Activated CD4-positive, alpha-beta T cell treated with anti-CD3 and anti-CD28 coated beads, Interleukin-2, amount 10 ng/mL, durations not matched to agents 24 days and 14 days (primary cell): ENCODE data around the gene RPP21. TPM values are rescaled to one million over a fixed set of nuclear protein-coding genes. Genes with fewer than 3 reads are reported as not detected.
"Not testable (repeated sequence)": the region's sequence is repeated elsewhere in the genome, so short reads cannot be mapped to it uniquely, and the experiment has no call there.

Experiments used
- DNase-seq: peaks from one replicate; pipeline ENCODE4 v3.0.0; 2022
- H3K27ac Mint-ChIP-seq: one replicate; pipeline ENCODE4 v1.8.0; 2022; ENCODE audit warnings: mild to moderate bottlenecking, mixed read lengths
- H3K27me3 Mint-ChIP-seq: one replicate; pipeline ENCODE4 v1.8.0; 2022; ENCODE audit warnings: mixed read lengths
- H3K36me3 Mint-ChIP-seq: one replicate; pipeline ENCODE4 v1.8.0; 2022; ENCODE audit warnings: low read depth, mild to moderate bottlenecking, mixed read lengths
- H3K4me1 Mint-ChIP-seq: one replicate; pipeline ENCODE4 v1.8.0; 2021; ENCODE audit warnings: mixed read lengths
- H3K4me3 Mint-ChIP-seq: one replicate; pipeline ENCODE4 v1.8.0; 2022; ENCODE audit warnings: mild to moderate bottlenecking, moderate library complexity, mixed read lengths
- H3K9me3 Mint-ChIP-seq: one replicate; pipeline ENCODE4 v1.8.0; 2021; ENCODE audit warnings: mixed read lengths
- intact Hi-C: fragments of 100-400 bp; cut with micrococcal nuclease; formaldehyde crosslinking; loops from one replicate; pipeline ENCODE4 v1.15.1; 2023
- total RNA-seq: library from RNA; stranded (reverse); gene quantifications from 2 replicates; pipeline ENCODE4 v1.2.3, GENCODE V29; 2022

RPP21 gene
- total RNA-seq, 1 donor from 2014 or later = 48.0 TPM

DNA sequence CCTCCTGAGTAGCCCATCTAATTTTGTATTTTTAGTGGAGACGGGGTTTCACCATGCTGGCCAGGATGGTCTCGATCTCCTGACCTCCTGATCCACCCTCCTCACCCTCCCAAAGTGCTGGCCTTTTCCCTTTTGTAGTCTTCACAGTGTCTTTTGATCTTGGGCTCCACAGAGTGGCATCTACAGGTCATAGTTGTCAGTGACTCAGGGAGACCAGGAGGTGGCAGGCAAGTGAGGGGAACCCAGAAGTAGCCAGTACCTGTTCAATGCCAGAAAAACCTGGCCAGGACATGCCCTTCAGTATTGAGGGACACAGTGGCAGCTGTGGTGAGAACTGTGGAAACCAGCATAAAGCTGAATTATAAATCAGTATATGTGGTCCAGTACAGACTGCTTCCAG is 19.6 kb downstream of the RPP21 start:
- no peak for DNase-seq
- Mint-ChIP-seq H3K36me3 (no peaks in the 10 kb centered on the region), H3K9me3 (no peaks in the 10 kb centered on the region), H3K4me3 (no peak overlapping the region), H3K4me1 (no peaks in the 10 kb centered on the region), H3K27ac (no peak overlapping the region), H3K27me3 (peaks cover 71% of the 10 kb centered on the region)
- intact Hi-C loops = no loop called here

DNA sequence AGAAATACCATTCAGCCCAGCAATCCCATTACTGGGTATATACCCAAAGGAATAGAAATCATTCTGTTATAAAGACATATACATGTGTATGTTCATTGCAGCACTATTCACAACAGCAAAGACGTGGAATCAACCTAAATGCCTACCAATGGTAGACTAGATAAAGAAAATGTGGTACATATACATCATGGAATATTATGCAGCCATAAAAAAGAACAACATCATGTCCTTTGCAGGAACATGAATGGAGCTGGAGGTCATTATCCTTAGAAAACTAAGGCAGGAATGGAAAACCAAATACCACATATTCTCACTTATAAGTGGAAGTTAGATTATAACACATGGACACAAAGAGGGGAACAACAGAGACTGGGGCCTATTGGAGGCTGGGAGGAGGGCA is 24.3 kb downstream of the RPP21 start:
- intact Hi-C loops, H3K4me3 Mint-ChIP-seq: not testable (repeated sequence)

DNA sequence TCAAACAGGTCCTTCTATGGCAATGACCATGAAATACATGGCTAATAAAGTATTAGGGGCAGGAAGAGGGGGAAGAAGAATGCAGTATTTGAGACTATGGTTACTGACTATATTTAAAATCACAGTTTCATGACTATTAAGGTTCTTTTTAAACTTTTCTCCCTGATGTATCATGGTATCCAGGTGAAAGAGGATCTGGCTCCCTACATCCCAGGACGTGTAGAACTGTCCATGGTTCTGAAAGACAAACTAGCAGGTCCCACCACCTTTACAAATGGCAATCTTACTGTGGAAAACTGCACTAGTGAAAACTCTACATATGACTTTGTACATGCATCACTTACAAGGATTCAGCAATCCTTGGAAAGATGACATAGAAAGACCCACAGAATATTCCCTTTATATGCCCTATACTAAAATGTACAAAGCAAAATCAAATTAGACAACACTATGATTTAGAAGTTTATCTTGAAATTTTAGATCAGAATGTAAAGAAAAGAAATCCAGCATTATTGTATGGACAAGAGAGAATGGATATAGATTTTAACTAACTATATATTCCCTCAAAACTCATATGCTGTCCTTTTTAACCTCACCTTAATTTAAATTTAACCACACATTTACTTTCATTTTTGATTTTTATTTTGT is 33.5 kb downstream of the RPP21 start:
- H3K27ac Mint-ChIP-seq = no peak overlapping the region
- no peak overlapping the region for H3K4me3 Mint-ChIP-seq
- H3K27me3 Mint-ChIP-seq = peaks cover 60% of the 10 kb centered on the region
- H3K9me3 Mint-ChIP-seq = no peaks in the 10 kb centered on the region
- intact Hi-C loops = no loop called here
- no peaks in the 10 kb centered on the region for H3K4me1 Mint-ChIP-seq
- DNase-seq = no peak
- no peaks in the 10 kb centered on the region for H3K36me3 Mint-ChIP-seq

More for the DNA sequence above, 24.3 kb downstream of the RPP21 start:
- H3K27ac Mint-ChIP-seq, H3K4me1 Mint-ChIP-seq, DNase-seq, H3K9me3 Mint-ChIP-seq, H3K36me3 Mint-ChIP-seq: not testable (repeated sequence)
- H3K27me3 Mint-ChIP-seq = peaks cover 49% of the 10 kb centered on the region

DNA sequence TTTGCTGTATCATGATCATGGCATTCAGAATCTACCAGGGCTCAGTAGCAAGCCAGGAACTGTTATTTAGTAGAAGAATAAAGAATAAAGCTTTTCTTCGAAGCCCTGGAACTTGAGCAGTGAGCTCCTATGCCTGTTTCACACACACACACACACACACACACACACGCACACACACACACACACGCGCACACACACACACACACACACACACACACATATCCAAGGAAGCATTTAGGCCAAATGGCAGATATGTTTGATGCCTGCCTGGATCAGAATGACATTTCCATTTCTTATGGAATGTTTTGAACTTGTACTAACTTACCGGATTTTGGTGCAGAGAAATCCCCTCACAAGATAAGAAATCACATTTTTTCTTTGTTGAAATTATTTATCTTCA is 35.5 kb downstream of the RPP21 start:
- DNase-seq = no peak
- intact Hi-C loops = no loop called here
- Mint-ChIP-seq H3K27ac (no peak overlapping the region), H3K4me1 (peaks cover 3% of the 10 kb centered on the region), H3K36me3 (no peaks in the 10 kb centered on the region), H3K9me3 (no peaks in the 10 kb centered on the region), H3K4me3 (no peak overlapping the region), H3K27me3 (peaks cover 62% of the 10 kb centered on the region)

DNA sequence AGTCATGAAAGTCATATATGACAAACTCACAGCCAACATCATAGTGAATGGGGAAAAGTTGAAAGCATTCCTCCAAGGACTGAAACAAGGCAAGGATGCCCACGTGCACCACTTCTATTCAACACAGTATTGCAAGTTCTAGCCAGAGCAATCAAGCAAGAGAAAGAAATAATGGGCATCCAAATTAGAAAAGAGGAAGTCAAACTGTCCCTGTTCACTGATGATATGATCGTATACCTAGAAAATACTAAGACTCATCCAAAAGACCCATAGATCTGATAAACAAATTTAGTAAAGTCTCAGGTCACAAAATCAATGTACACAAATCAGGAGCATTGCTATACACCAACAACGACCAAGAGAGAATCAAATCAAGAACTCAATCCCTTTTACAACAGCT is 41.2 kb downstream of the RPP21 start:
- intact Hi-C loops = no loop called here
- Mint-ChIP-seq H3K4me3 (no peak overlapping the region), H3K27ac (no peak overlapping the region)

DNA sequence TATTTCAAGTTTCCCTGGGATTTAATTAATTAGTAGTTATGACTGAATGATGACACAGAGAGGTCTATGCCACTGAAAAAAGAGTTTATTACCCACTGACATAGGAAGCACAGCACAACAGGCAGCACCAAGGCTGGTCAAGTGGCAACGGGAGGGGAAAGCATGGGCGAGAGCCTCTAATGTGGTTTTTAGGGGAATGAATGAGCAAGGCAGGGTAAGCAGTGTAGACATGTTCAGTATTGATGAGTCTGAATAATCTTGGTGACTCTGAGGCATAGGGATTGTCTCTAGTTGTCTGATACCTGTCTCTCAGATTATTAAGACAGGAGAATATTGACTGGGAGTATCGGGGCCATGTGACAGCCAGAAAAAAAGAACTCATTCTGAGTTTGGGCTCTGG is 46.3 kb downstream of the RPP21 start:
- peaks cover 70% of the 10 kb centered on the region for H3K27me3 Mint-ChIP-seq
- no peaks in the 10 kb centered on the region for H3K9me3 Mint-ChIP-seq
- H3K4me1 Mint-ChIP-seq = no peaks in the 10 kb centered on the region
- H3K27ac Mint-ChIP-seq = no peak overlapping the region
- intact Hi-C loops = no loop called here
- H3K4me3 Mint-ChIP-seq = no peak overlapping the region
- no peak for DNase-seq
- no peaks in the 10 kb centered on the region for H3K36me3 Mint-ChIP-seq

More for the DNA sequence above, 41.2 kb downstream of the RPP21 start:
- Mint-ChIP-seq H3K36me3 (no peaks in the 10 kb centered on the region), H3K4me1 (peaks cover 3% of the 10 kb centered on the region), H3K27me3 (peaks cover 80% of the 10 kb centered on the region), H3K9me3 (no peaks in the 10 kb centered on the region)
- DNase-seq = no peak

DNA sequence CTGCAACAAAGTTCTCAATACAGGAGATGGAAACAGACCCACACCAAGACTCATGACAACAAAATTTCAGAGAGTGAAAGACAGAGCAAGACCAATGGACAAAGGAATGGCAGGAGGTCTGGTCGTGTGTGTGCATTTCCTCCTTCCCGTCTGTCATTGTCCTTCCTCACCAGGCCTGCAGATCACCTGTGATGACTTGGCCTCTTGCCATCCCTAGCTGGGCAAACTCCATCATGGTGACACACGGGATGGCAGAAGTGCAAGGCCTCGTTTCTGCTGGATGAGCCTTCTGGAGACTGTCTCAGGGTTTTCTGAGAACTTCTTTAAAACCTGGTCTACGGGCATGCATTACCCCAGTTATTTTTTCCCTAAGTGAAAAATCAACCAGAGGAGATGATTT is 49.2 kb downstream of the RPP21 start:
- H3K9me3 Mint-ChIP-seq = no peaks in the 10 kb centered on the region
- peaks cover 61% of the 10 kb centered on the region for H3K27me3 Mint-ChIP-seq
- no peak overlapping the region for H3K4me3 Mint-ChIP-seq
- intact Hi-C loops = no loop called here
- peak; percentile 52 for DNase-seq
- no peaks in the 10 kb centered on the region for H3K36me3 Mint-ChIP-seq
- no peak overlapping the region for H3K27ac Mint-ChIP-seq
- peaks cover 2% of the 10 kb centered on the region for H3K4me1 Mint-ChIP-seq

Other genes with a start within 250 kb of the RPP21 start
- gene TRIM31, start 232.1 kb upstream of the RPP21 start, total RNA-seq = 0.09 TPM in 1 of 2 replicates, not detected in the other
- gene TRIM40, start 209.0 kb upstream of the RPP21 start, total RNA-seq = not detected in 2 replicates
- gene TRIM10, start 183.9 kb upstream of the RPP21 start, total RNA-seq = 0.07 and 0.09 TPM in 2 replicates
- gene TRIM15, start 181.6 kb upstream of the RPP21 start, total RNA-seq = 0.24 and 0.65 TPM in 2 replicates
- 58.3 and 60.1 TPM in 2 replicates for gene TRIM26, start 131.8 kb upstream of the RPP21 start, total RNA-seq
- gene TRIM39, start 18.2 kb upstream of the RPP21 start, total RNA-seq = 12.5 and 13.7 TPM in 2 replicates
- 484 and 488 TPM in 2 replicates for gene HLA-E, start 144.4 kb downstream of the RPP21 start, total RNA-seq
- gene GNL1, start 211.3 kb downstream of the RPP21 start, total RNA-seq = 80.9 and 93.0 TPM in 2 replicates
- gene PRR3, start 212.1 kb downstream of the RPP21 start, total RNA-seq = 38.2 and 39.7 TPM in 2 replicates
- 123 and 125 TPM in 2 replicates for gene ABCF1, start 226.3 kb downstream of the RPP21 start, total RNA-seq